ENCODE data around the gene TEKT2. TPM values are rescaled to one million over a fixed set of nuclear protein-coding genes. Genes with fewer than 3 reads are reported as not detected.

Gene TEKT2
- total RNA-seq, 2 donors from 2014 or later: 1.3 to 1.6 TPM

GRCh38 chr1:36137776-36138175, 53.9 kb downstream of the TEKT2 start:
- DNase-seq (no peak), ATAC-seq (no peak)
- Histone ChIP-seq H3K4me3 (no peak overlapping the region), H3K9me3 (no peaks in the 10 kb centered on the region), H3K27ac (no peak overlapping the region), H3K36me3 (replicated peaks in 1 of 2; ENCODE audit: insufficient read depth in 1 of 2, low read depth in 2 of 2) (peaks cover 0 to 21% of the 10 kb centered on the region in 2 donors), H3K27me3 (no peaks in the 10 kb centered on the region), H3K4me1 (peaks cover 48% of the 10 kb centered on the region)
- TF ChIP-seq, protein P1, sequence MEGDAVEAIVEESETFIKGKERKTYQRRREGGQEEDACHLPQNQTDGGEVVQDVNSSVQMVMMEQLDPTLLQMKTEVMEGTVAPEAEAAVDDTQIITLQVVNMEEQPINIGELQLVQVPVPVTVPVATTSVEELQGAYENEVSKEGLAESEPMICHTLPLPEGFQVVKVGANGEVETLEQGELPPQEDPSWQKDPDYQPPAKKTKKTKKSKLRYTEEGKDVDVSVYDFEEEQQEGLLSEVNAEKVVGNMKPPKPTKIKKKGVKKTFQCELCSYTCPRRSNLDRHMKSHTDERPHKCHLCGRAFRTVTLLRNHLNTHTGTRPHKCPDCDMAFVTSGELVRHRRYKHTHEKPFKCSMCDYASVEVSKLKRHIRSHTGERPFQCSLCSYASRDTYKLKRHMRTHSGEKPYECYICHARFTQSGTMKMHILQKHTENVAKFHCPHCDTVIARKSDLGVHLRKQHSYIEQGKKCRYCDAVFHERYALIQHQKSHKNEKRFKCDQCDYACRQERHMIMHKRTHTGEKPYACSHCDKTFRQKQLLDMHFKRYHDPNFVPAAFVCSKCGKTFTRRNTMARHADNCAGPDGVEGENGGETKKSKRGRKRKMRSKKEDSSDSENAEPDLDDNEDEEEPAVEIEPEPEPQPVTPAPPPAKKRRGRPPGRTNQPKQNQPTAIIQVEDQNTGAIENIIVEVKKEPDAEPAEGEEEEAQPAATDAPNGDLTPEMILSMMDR (IDR thresholded peaks at IDR 0.05): no peak
- no peak for TF ChIP-seq POLR2A (IDR thresholded peaks at IDR 0.05)
- WGBS, 2 donors: 81 to 89% methylated on average over 3 of the region's 3 CpGs
- intact Hi-C loops (cut with DNase I): no loop called here

Other genes starting within 250 kb of the TEKT2 start
- 10 to 100 TPM in 1 of 2 donors, 1 to 10 TPM in 1; 5.6 to 13.2 TPM for gene AGO1, start 200.9 kb upstream of the TEKT2 start, total RNA-seq
- gene AGO3, start 153.0 kb upstream of the TEKT2 start, total RNA-seq: 10 to 100 TPM; 10.9 to 12.2 TPM
- gene ADPRS, start 4.8 kb downstream of the TEKT2 start, total RNA-seq: 10 to 100 TPM; 16.2 to 25.2 TPM
- 1 to 10 TPM; 1.3 to 1.6 TPM for gene COL8A2, start 41.1 kb downstream of the TEKT2 start, total RNA-seq
- gene TRAPPC3, start 65.4 kb downstream of the TEKT2 start, total RNA-seq: 10 to 100 TPM; 45.7 to 71.5 TPM
- 10 to 100 TPM; 32.9 to 97.2 TPM for gene MAP7D1, start 72.1 kb downstream of the TEKT2 start, total RNA-seq
- gene THRAP3, start 140.3 kb downstream of the TEKT2 start, total RNA-seq: 10 to 100 TPM; 27.4 to 32.2 TPM
- gene SH3D21, start 222.3 kb downstream of the TEKT2 start, total RNA-seq: under 1 TPM; 0.33 to 0.52 TPM
- gene EVA1B, start 239.6 kb downstream of the TEKT2 start, total RNA-seq: 10 to 100 TPM; 32.2 to 32.3 TPM